H1 (cell line): ENCODE measurements around the gene GALNT9. TPM values are rescaled to one million over a fixed set of nuclear protein-coding genes. Genes with fewer than 3 reads are reported as not detected.

Source experiments
- CTCF ChIA-PET: fragments of 300-600 bp; sonication (Branson Sonifier 250); formaldehyde crosslinking; loops from one replicate; lab custom pipeline; 2021; ENCODE audit not compliant: partially characterized antibody; lab: Charles Lee
- POLR2A ChIA-PET: fragments of 300-600 bp; sonication (Branson Sonifier 250); formaldehyde crosslinking; loops from one replicate; lab custom pipeline; 2021; ENCODE audit warnings: inconsistent platforms; ENCODE audit not compliant: partially characterized antibody; lab: Charles Lee
- DNase-seq, 2 experiments: peaks; one replicate each; pipeline versions ENCODE4 v3.0.0 to v3.0.0-alpha.2; 2010 to 2022; ENCODE audit warnings: low spot score in 2 of 2, low read depth in 1 of 2, mixed read lengths in 1 of 2
- FAIRE-seq: peaks from 2 replicates; lab custom pipeline; 2011; peaks lifted over from hg19 to GRCh38; lab: Jason Lieb, UNC
- H2AFZ ChIP-seq: 2 replicates; pipeline ENCODE4 v1.8.1; 2012; ENCODE audit warnings: low read length, inconsistent platforms
- H2AK5ac ChIP-seq: 2 replicates; pipeline ENCODE4 v1.6.1; 2013; ENCODE audit warnings: low read depth, low read length
- H2BK120ac ChIP-seq: replicated peaks from 2 replicates; pipeline ENCODE3; 2013; ENCODE audit warnings: low read depth, low read length, inconsistent platforms
- H2BK12ac ChIP-seq: 2 replicates; pipeline ENCODE4 v1.6.1; 2013; ENCODE audit warnings: low read depth, low read length
- H2BK15ac ChIP-seq: 2 replicates; pipeline ENCODE4 v1.6.1; 2013; ENCODE audit warnings: low read length
- H2BK20ac ChIP-seq: 2 replicates; pipeline ENCODE4 v1.6.1; 2013; ENCODE audit warnings: low read length
- H2BK5ac ChIP-seq: 2 replicates; pipeline ENCODE4 v1.6.1; 2013; ENCODE audit warnings: low read depth, low read length
- H3K14ac ChIP-seq: 2 replicates; pipeline ENCODE4 v1.6.1; 2013; ENCODE audit warnings: inconsistent platforms; ENCODE audit not compliant: insufficient read length
- H3K18ac ChIP-seq: 2 replicates; pipeline ENCODE4 v1.6.1; 2013; ENCODE audit warnings: low read length; ENCODE audit errors: extremely low read depth
- H3K23ac ChIP-seq: 2 replicates; pipeline ENCODE4 v1.6.1; 2013; ENCODE audit warnings: inconsistent platforms; ENCODE audit not compliant: insufficient read length
- H3K23me2 ChIP-seq: 2 replicates; pipeline ENCODE4 v1.6.1; 2013; ENCODE audit warnings: low read depth, low read length
- H3K27ac ChIP-seq: 2 replicates; pipeline ENCODE4 v1.6.1; 2011; ENCODE audit warnings: low read depth, low read length, inconsistent platforms
- H3K27me3 ChIP-seq, 4 experiments: replicated peaks in 1 of 4; 1 replicate in 1 of 4; 2 replicates in 3 of 4; pipeline versions ENCODE4 v1.6.1 to v1.8.1; 2011 to 2013; ENCODE audit warnings: low read length in 3 of 4, mild to moderate bottlenecking in 3 of 4, inconsistent platforms in 2 of 4, mixed read lengths in 2 of 4, moderate library complexity in 1 of 4; ENCODE audit not compliant: control insufficient read depth in 3 of 4, insufficient read depth in 3 of 4; ENCODE audit errors: extremely low read depth in 1 of 4
- H3K36me3 ChIP-seq, 4 experiments: 2 replicates each; pipeline versions ENCODE4 v1.6.1 to v1.8.1; 2011 to 2013; ENCODE audit warnings: mild to moderate bottlenecking in 4 of 4, low read length in 3 of 4, moderate library complexity in 2 of 4, control low read depth in 1 of 4, inconsistent platforms in 1 of 4; ENCODE audit not compliant: insufficient read depth in 4 of 4, control insufficient read depth in 2 of 4
- H3K4ac ChIP-seq: replicated peaks from 2 replicates; pipeline ENCODE3; 2013; ENCODE audit warnings: low read length, low read depth, mixed read lengths, inconsistent platforms; ENCODE audit not compliant: insufficient read length
- H3K4me1 ChIP-seq, 4 experiments: replicated peaks in 1 of 4; 1 replicate in 1 of 4; 2 replicates in 3 of 4; pipeline versions ENCODE4 v1.6.1 to v1.8.1; 2011 to 2013; ENCODE audit warnings: low read length in 3 of 4, inconsistent platforms in 2 of 4, mixed read lengths in 1 of 4; ENCODE audit not compliant: insufficient read depth in 4 of 4, control insufficient read depth in 3 of 4
- H3K4me2 ChIP-seq, 2 experiments: 2 replicates each; pipeline versions ENCODE4 v1.6.1 to v1.8.1; 2011 to 2013; ENCODE audit warnings: low read depth in 2 of 2, low read length in 2 of 2, control low read depth in 1 of 2, inconsistent platforms in 1 of 2, mild to moderate bottlenecking in 1 of 2; ENCODE audit not compliant: insufficient read depth in 1 of 2
- H3K4me3 ChIP-seq, 4 experiments: fragments of 200-600, 300-600 bp in 1 of 4; sonication (generic), shearing (Covaris generic), sonication (Bioruptor Twin) in 1 of 4; 2 replicates each; pipeline versions ENCODE4 v1.5.1 to v1.8.1; 2011 to 2016; ENCODE audit warnings: low read length in 4 of 4, low read depth in 3 of 4, control low read depth in 2 of 4, inconsistent platforms in 2 of 4, mild to moderate bottlenecking in 2 of 4, mixed read lengths in 1 of 4, moderate library complexity in 1 of 4; ENCODE audit not compliant: insufficient read depth in 2 of 4; ENCODE audit errors: extremely low read depth in 1 of 4
- H3K56ac ChIP-seq: replicated peaks from 2 replicates; pipeline ENCODE3; 2013; ENCODE audit warnings: low read depth, mild to moderate bottlenecking, mixed read lengths, low read length, inconsistent platforms; ENCODE audit not compliant: insufficient read length
- H3K79me1 ChIP-seq: 2 replicates; pipeline ENCODE4 v1.6.1; 2013; ENCODE audit warnings: low read depth, low read length, control low read depth
- H3K79me2 ChIP-seq, 2 experiments: 2 replicates each; pipeline versions ENCODE4 v1.6.1 to v1.8.1; 2012 to 2013; ENCODE audit warnings: low read length in 2 of 2, mild to moderate bottlenecking in 2 of 2, inconsistent platforms in 1 of 2; ENCODE audit not compliant: insufficient read depth in 2 of 2, control insufficient read depth in 1 of 2
- H3K9ac ChIP-seq, 4 experiments: replicated peaks in 1 of 4; 1 replicate in 1 of 4; 2 replicates in 3 of 4; pipeline versions ENCODE4 v1.6.1 to v1.8.1; 2011 to 2013; ENCODE audit warnings: low read depth in 3 of 4, low read length in 3 of 4, control low read depth in 2 of 4, mild to moderate bottlenecking in 2 of 4, moderate library complexity in 2 of 4, inconsistent platforms in 1 of 4; ENCODE audit errors: extremely low read depth in 1 of 4
- H3K9me3 ChIP-seq, 2 experiments: 2 replicates each; pipeline versions ENCODE4 v1.6.1 to v1.8.1; 2012 to 2013; ENCODE audit warnings: mild to moderate bottlenecking in 2 of 2, moderate library complexity in 2 of 2, control low read depth in 1 of 2, inconsistent platforms in 1 of 2, low read depth in 1 of 2, low read length in 1 of 2, mixed read lengths in 1 of 2; ENCODE audit not compliant: insufficient read depth in 2 of 2
- H4K20me1 ChIP-seq, 2 experiments: replicated peaks in 1 of 2; 2 replicates each; pipeline versions ENCODE3 to v1.8.1; 2011 to 2013; ENCODE audit warnings: inconsistent platforms in 2 of 2, low read length in 2 of 2, mild to moderate bottlenecking in 1 of 2; ENCODE audit not compliant: insufficient read depth in 2 of 2, control insufficient read depth in 1 of 2
- H4K5ac ChIP-seq: 2 replicates; pipeline ENCODE4 v1.6.1; 2013; ENCODE audit warnings: low read length, low read depth, mixed read lengths, inconsistent platforms; ENCODE audit not compliant: insufficient read length
- H4K8ac ChIP-seq: 2 replicates; pipeline ENCODE4 v1.8.0; 2013; ENCODE audit warnings: mild to moderate bottlenecking, moderate library complexity, low read length, inconsistent platforms; ENCODE audit not compliant: insufficient read depth; ENCODE audit errors: extremely low read depth
- H4K91ac ChIP-seq: replicated peaks from 2 replicates; pipeline ENCODE3; 2013; ENCODE audit warnings: low read length, mixed read lengths, inconsistent platforms; ENCODE audit not compliant: insufficient read length
- BACH1 ChIP-seq: IDR thresholded peaks from 2 replicates; pipeline ENCODE4 v1.6.1; 2012; ENCODE audit warnings: low read length, improper control_type of control experiment
- BRCA1 ChIP-seq: IDR thresholded peaks from 2 replicates; pipeline ENCODE4 v1.6.1; 2012; ENCODE audit warnings: low read depth, low read length, improper control_type of control experiment
- CBX8 ChIP-seq: fragments of 300-800, 300-1000 bp; sonication (generic); IDR thresholded peaks from 2 replicates; pipeline ENCODE4 v1.7.1; 2016; ENCODE audit warnings: low read depth, low read length, borderline replicate concordance
- KDM1A ChIP-seq: fragments of 200-600, 300-600 bp; sonication (generic); IDR thresholded peaks from 2 replicates; pipeline ENCODE4 v1.7.1; 2016; ENCODE audit warnings: mild to moderate bottlenecking, low read length, borderline replicate concordance
- KDM4A ChIP-seq: IDR thresholded peaks from one replicate; pipeline ENCODE4 v1.7.1; 2012; ENCODE audit warnings: low read depth, mild to moderate bottlenecking, moderate library complexity, low read length, inconsistent platforms; ENCODE audit not compliant: severe bottlenecking
- NANOG ChIP-seq: IDR thresholded peaks from 2 replicates; pipeline ENCODE4 v1.6.1; 2011; ENCODE audit warnings: low read length, low read depth, mild to moderate bottlenecking, inconsistent platforms; ENCODE audit not compliant: insufficient read depth, poor library complexity, severe bottlenecking
- RBBP5 ChIP-seq: IDR thresholded peaks from 2 replicates; pipeline ENCODE4 v1.7.1; 2012; ENCODE audit warnings: low read depth, mild to moderate bottlenecking, inconsistent platforms, low read length, moderate library complexity, borderline replicate concordance
- RXRA ChIP-seq: IDR thresholded peaks from 2 replicates; pipeline ENCODE4 v1.6.1; 2011; ENCODE audit warnings: low read depth, mild to moderate bottlenecking, low read length, moderate library complexity; ENCODE audit not compliant: insufficient read depth
- SIRT6 ChIP-seq: IDR thresholded peaks from one replicate; pipeline ENCODE4 v1.7.1; 2012; ENCODE audit warnings: low read length, inconsistent platforms
- SP1 ChIP-seq: IDR thresholded peaks from 2 replicates; pipeline ENCODE4 v1.6.1; 2011; ENCODE audit warnings: low read depth, low read length
- USF2 ChIP-seq: IDR thresholded peaks from 2 replicates; pipeline ENCODE4 v1.6.1; 2011; ENCODE audit warnings: low read length, improper control_type of control experiment
- ZNF274 ChIP-seq: IDR thresholded peaks from 2 replicates; pipeline ENCODE4 v1.7.0; 2012; ENCODE audit warnings: low read length, borderline replicate concordance; ENCODE audit errors: extremely low read depth
- WGBS, 2 experiments: shearing (Covaris generic) in 1 of 2; methylation state at CpG; one replicate each; pipeline versions ENCODE4 v1.1.6 to v1.1.7; 2013 to 2015; ENCODE audit warnings: low lambda C conversion rate in 2 of 2, mixed read lengths in 2 of 2, inconsistent platforms in 1 of 2, low coverage in 1 of 2, missing lambda C conversion rate in 1 of 2; ENCODE audit not compliant: insufficient replicate concordance in 2 of 2, insufficient coverage in 1 of 2, insufficient read length in 1 of 2; ENCODE audit errors: extremely low coverage in 1 of 2, missing lambda C conversion rate in 1 of 2; 5-methylcytosine and 5-hydroxymethylcytosine counted together
- polyA plus RNA-seq, 7 experiments: library from polyadenylated mRNA; depleted of rRNA in 3 of 7; stranded (reverse) in 5 of 7; unstranded in 2 of 7; fragments of >200 nt in 5 of 7; fragments of 200-250 nt in 2 of 7; gene quantifications; 1 replicate in 5 of 7; 2 replicates in 1 of 7; 4 replicates in 1 of 7; pipeline versions ENCODE4 v1.2.1 to v1.2.3, GENCODE V29; 2011 to 2013; ENCODE audit warnings: missing spikeins in 2 of 7, mixed read lengths in 2 of 7
- total RNA-seq: library from RNA; stranded (reverse); fragmentation: NEBNext Ultra II Directional; extraction: Animal tissue kit (Norgen Biotek cat#: 25700); gene quantifications from 2 replicates; pipeline ENCODE4 v1.2.1, GENCODE V29; 2021

The GALNT9 gene
- total and polyA plus RNA-seq, 2 of the 8 experiments (the other 6 are each of a cell fraction or from before 2014, with no cell fraction given), result 2.0 to 3.6 TPM

- H2BK120ac ChIP-seq, result no peak overlapping the region
- no peak for FAIRE-seq
- CTCF ChIA-PET, result interaction anchor here (0.7 to 1.5 kb wide), 4 partner anchors 13 to 318 kb away, joined by 3 read pairs; partner anchors contain the start of gene GALNT9
Observed at GRCh38 chr12:132211326-132211725, 118.1 kb downstream of the GALNT9 start.

More at GRCh38 chr12:132211326-132211725, 118.1 kb downstream of the GALNT9 start:
- no peak overlapping the region for H3K4ac ChIP-seq
- no peak overlapping the region for H3K27ac ChIP-seq
- no peaks in the 10 kb centered on the region for H3K36me3 ChIP-seq
- no peak overlapping the region for H3K23ac ChIP-seq
- H3K4me2 ChIP-seq, result no peak overlapping the region
- peaks cover 2 to 5% of the 10 kb centered on the region in 2 experiments; a peak in 1 of 4 replicates for H3K9me3 ChIP-seq
- H4K5ac ChIP-seq, result no peak overlapping the region
- no peaks in the 10 kb centered on the region for H3K79me2 ChIP-seq
- no peak overlapping the region for H2BK5ac ChIP-seq
- H3K18ac ChIP-seq, result no peak overlapping the region
- no peaks in the 10 kb centered on the region for H3K79me1 ChIP-seq
- no peak overlapping the region for H3K14ac ChIP-seq
- no peak overlapping the region for H2AK5ac ChIP-seq
- H3K23me2 ChIP-seq, result no peaks in the 10 kb centered on the region
- peaks cover 2 to 3% of the 10 kb centered on the region in 2 experiments for H4K20me1 ChIP-seq
- TF ChIP-seq KDM4A (no peak), SP1 (no peak), CBX8 (no peak), KDM1A (no peak), BACH1 (no peak), SIRT6 (no peak), RBBP5 (no peak), BRCA1 (no peak), USF2 (no peak), RXRA (no peak), NANOG (no peak), ZNF274 (no peak)
- DNase-seq, result no peak
- no peaks in the 10 kb centered on the region for H3K4me1 ChIP-seq
- no peak overlapping the region for H3K56ac ChIP-seq
- H4K91ac ChIP-seq, result no peak overlapping the region
- POLR2A ChIA-PET, result no interaction called here
- H2AFZ ChIP-seq, result no peak overlapping the region
- no peak overlapping the region for H2BK15ac ChIP-seq
- 85% methylated on average over 18 of the region's 18 CpGs; no CpG with 5 or more reads in 1 of the 2 experiments for WGBS, 2 experiments
- H3K4me3 ChIP-seq, result no peak overlapping the region
- no peak overlapping the region for H3K9ac ChIP-seq
- H4K8ac ChIP-seq, result no peak overlapping the region
- no peak overlapping the region for H2BK20ac ChIP-seq
- H2BK12ac ChIP-seq, result no peak overlapping the region
- H3K27me3 ChIP-seq, result peaks cover 2 to 26% (median 13%) of the 10 kb centered on the region in 4 experiments; a peak in 6 of 7 replicates
